Suppressor macrophage treated with lipopolysaccharide for 1 hour (primary cell): ENCODE data around the gene SDF2.
"Not testable (repeated sequence)": the region's sequence is repeated elsewhere in the genome, so short reads cannot be mapped to it uniquely, and the experiment has no call there.

ENCODE experiments used
- DNase-seq, 3 donors: peaks; one replicate each; pipeline ENCODE4 v3.0.0-alpha.2; 2020 to 2022

The SDF2 gene

DNA sequence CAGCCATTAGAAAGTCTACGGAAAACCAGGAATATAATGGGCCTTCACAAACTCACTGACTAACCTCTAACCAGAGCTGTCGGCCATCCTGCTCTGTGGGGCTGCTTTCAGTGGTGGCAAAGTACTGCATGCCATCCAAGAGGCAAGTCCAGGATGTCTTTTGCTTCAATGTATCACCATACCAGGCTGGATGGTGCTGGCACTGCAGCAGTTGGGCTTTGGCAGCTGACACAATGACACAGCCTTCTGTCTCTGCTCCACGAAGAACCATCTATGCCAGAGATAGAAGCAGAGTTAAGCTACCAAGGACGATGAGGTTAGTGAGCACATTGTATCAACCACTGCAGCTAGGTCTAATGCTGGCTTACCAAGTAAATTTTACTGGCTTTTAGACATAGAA is 38.0 kb downstream of the SDF2 start:
- DNase-seq = no peak

DNA sequence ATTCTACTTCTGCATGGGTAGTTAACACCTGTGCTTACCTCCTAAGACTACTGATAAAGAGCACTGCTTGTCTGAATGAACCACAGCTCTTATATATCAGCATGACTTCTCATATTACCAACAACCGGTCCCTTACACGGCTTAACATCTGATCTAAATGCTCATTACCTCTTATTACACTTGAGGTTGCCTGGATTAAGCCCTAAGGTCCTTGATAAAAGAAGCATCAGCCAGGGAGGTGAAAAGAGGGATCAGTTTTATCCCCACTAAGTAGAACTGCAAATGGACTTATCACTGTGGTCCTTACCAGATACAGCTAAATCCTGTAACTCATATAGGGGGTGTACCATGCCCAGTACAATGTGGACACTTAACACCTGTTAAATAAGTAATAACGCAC is 39.5 kb downstream of the SDF2 start:
- no peak for DNase-seq

DNA sequence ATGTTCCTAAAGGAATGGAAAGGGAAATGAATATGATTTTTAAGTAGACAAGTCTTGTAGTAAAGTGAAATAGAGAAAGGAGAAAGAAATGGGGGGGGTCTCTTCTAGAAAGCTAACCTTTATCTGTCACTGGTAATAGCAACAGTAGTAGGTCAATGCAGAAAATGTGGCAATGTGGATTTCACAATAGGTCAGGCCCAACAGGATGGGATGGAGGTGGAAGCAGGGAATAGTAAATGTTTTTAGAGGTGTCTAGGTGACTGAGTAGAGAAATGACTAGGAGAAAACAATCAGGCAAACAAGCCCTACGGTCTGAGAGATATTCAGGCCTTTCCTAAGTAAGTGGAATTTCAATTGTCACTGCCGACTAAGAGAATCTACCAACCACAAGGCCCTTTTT is 41.7 kb downstream of the SDF2 start:
- DNase-seq = no peak

DNA sequence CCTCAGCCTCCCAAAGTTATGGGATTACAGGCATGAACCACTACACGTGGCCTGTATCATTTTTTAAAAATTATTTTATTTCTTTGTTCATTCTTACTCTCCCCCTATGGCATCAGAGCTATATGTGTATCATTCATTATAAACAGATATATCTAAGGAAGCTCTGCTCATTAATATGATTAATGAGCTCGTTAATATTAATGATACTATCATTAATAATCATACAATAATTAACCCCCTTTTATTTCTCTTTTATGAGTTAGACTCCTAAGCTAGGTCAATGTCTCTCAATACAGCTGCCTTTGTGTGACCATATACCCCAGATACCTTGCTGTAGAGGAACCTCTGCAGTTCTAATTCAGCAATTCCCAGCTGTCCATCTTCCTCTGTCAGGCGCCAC is 43.2 kb downstream of the SDF2 start:
- DNase-seq = no peak

- no peak for DNase-seq
These were observed 45.4 kb downstream of the SDF2 start for GRCh38 chr17:28616281-28616680.

DNA sequence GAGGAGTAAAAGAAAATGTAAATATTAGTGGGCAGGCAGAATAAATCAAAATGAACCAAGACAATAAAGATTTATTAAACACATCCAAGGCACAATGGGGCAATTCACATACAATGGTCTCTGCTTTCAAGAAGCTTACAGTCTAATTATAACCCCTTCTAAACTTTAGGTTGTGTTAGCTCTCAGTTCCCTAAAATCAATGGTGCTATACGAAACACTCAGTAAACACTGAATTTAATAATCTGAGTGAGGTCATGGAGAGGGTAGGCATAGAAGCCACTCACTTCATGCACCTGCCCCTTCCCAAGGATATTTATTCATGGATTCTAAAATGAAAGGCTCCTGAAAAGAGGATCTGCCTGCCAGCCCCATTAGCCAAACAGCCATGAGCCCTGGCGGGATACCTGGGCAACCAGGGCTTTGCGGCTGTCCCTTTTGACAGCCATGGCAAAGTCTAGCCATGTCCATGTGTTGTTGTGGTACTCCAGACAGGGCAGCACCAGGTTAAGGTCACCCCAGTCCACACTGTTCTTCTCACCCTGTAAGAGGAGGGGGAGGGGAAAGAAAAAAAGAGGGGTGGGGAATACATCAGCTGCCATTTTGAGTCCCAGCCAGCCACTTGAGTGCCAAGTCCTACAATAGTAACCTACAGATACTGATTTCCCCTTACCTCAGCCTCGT is 46.3 kb downstream of the SDF2 start:
- no peak for DNase-seq

GRCh38 chr17:28613931-28614381 is 47.8 kb downstream of the SDF2 start, which contains the start of gene RSKR:
TSS of gene RSKR (minus strand) at chr17:28614185. CDS start at chr17:28614161, 24 bp downstream.
- no peak for DNase-seq

DNA sequence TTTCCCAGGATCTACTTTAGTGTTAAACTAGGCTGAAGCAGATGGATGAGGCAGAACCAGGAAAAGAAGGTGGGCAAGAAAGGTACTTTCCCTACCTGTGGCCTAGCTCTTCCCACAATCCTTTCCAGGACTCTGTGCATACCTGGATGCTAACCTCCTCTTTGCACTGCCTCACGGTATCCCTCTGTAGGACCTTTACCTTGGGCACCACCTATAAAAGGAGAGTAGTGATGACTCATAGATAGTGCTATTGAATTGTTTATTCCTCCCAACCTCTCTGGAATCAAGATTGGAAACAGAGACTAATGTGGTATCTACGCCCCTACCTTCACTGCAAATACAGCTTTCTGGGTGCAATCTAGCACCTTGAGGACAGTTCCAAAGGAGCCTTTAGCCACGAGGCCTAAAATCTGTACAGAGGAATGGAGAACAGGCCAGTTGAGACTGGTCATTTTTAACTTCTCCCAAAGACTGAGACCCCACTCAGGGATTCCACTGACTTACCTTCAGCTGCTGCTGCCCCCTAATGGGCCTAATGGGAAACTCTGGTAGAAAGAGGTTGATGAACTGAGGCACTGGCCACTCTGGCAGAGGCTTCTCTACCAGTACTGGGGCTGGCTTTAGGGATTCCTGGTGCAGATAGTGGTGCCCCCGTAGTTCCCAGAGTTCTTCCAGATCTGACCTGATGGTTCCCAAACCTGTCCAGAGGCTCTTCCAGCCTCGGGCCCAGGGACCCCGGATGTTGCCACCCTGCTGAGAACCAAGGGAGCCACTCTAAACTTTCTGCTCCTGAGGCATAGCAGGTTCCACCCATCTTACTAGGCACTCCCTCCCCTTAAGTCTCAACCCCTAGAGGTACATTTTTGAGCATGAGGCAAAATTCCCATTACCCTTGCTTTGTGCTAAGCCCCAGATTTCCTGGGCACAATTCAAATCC is 48.5 kb downstream of the SDF2 start:
- peak; percentile 36 to 55 (median 48) for DNase-seq

- DNase-seq = no peak
These were observed 49.2 kb downstream of the SDF2 start for GRCh38 chr17:28612531-28612930.

- DNase-seq = no peak
These were observed 51.3 kb downstream of the SDF2 start for GRCh38 chr17:28610376-28610775.

GRCh38 chr17:28604031-28604430 is 57.7 kb downstream of the SDF2 start:
- DNase-seq = not testable (repeated sequence)

DNA sequence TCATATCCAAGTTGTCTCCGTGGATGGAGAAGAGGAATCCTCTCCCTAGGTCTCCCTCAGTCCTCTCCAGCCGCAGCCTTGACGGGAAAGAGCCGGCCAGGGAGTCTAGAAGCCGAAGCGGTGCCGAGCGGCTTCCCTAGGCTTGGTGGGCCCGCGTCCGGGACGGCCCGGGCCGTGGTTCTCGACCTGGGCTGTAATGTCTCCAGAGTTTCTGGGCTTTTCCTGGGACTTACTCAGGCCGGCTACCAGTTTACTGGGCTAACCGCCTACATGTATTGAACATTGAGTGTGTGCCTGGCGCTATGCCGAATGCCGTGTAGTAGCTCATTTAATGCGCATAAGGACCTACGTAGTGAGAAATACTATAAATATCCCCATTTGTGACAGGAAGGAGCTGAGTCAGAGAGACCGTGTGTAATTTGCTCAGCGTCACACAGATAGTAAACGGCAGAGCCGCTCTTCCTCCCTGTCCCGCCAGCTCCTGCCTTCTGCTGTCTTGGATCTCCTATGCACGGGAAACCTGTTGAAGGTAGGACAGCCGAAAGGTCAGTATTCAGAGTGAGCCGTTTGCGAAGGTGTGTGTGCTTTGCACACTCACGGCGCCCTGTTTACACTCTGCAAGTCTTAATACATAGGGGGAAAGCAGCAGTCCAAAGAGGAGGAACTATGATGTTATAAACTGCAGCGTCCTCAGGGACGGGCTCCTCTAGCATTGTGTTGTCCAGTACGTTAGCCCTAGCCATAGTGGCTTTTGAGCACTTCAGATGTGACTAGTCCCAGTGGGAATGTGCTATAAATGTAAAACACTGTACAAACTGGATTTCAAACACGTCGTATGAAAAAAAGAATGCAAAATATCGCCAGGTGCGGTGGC is 62.2 kb downstream of the SDF2 start:
- DNase-seq = peak; percentile 90 to 98 (median 94)

DNA sequence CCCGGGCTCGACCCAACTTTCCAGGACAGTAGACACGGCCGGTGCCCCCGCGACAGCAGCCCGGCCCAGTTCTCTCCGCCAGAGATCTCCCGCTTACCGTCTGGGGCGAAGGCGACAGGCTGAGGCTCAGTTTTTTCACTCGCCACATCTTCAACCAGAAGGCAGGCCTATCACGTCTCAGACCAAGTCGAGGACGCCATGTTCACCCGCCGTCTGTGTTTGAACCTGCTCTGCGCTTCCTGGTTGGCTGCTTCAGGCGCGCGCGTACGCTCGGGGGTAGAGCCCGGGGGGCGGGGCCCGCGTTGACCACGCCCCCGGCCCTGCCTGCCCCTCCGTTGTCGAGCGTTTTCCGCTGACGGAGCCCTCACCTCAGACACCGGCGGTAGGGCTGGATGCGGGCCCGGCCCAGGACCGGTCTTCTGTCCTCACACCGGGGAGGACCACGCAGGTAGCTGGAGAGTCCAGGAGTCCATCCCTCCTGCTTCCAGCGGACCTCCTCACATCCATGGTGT is 62.9 kb downstream of the SDF2 start, which contains the start of gene SPAG5:
Gene SPAG5 (minus strand): TSS at position 227 of the 512 bp plus-strand sequence. CDS start 79 bp downstream, at position 148.
- DNase-seq = peak; percentile 93 to 97 (median 95)

DNA sequence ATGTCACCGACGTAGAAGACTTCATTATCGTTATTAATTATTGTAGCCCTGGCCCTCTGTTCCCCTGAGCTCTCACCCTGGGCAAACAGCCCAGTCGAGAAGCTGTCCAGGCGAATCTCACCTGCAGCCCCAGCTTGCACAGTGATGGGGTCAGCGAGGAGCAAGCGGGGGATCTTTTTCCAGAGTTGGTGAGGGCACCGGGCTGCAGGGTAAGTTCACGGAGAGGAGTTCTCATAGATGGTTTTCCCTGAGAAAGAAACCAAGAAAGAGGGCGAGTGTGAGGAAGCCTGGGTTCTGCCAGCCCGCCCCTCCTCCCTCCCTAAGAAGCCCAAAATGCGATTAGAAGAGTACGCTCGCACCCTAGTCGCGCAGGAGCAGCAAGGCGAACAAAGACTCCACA is 63.3 kb downstream of the SDF2 start:
- no peak for DNase-seq
